Stimulated activated CD8-positive, alpha-beta memory T cell treated with anti-CD3 and anti-CD28 coated beads, Interleukin-7, amount 100 ng/mL, for 48 hours (primary cell): ENCODE results near the gene LPCAT2.

Experiments
- DNase-seq, 2 donors: peaks; one replicate each; pipeline ENCODE4 v3.0.0-alpha.2; 2020; ENCODE audit warnings: low read depth in 1 of 2; ENCODE audit errors: extremely low read depth in 1 of 2

The LPCAT2 gene

DNA sequence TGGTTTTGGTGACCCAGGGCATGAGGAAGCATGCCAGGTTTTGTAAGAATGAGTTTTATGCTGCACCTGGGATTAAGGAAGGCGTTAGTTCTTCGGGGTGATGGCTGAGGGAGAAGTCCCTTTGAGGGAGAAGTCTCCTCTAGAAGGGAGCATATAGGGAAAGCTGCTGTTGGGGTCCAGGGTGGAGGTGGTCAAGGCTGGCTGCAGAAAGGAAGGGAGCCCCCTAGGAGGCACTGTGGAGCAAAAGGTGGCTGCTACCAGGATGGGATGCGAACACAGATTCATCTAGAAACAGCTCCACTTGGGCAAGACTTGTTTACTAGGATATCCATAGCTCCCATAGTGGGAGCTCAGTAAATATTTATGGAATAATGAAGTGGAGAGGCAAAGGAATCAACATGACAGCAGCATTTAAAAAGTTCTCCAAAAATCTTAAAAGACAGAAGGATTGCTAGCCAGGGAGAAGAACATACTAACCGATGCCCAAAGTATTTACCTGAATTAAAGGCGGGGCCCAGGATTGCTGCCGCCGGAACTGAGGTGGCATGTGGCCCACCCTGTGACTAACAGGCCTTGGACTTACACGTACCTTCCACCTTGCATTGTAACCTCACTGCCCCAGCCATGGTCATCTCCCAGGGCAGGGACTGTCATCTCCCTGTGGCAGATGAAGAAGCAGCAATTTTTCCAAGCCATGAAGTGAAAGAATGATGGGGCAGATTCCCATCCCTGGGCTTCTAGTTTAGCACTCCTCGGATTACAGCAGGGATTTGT lies 7.1 kb upstream of the LPCAT2 start:
- DNase-seq: no peak

DNA sequence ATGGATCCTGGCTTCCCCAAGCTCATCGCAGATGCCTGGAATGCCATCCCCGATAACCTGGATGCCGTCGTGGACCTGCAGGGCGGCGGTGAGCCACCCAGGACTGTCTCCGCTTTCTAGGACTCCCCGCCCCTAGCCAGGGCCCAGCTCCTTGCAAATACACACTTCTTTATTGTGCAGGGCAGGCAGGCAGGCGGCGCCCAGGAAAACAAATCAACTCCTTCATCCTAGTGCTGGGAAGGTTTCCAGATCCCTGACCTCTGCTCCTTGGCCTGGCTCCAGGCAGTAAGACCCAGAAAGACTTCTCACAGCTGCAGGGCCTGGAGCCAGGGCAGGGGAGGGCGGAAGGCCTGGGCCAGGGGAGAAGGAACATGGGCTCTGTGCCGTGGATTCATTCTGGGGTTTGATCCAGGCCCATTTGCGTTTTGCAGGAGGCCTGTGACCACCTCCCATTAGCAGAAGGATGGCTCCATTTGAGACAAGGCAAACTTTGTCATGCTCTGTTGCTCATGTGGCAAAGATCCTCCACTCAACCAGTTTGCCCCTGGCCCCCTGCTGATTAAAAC lies 6.0 kb upstream of the LPCAT2 start:
- DNase-seq: no peak

DNA sequence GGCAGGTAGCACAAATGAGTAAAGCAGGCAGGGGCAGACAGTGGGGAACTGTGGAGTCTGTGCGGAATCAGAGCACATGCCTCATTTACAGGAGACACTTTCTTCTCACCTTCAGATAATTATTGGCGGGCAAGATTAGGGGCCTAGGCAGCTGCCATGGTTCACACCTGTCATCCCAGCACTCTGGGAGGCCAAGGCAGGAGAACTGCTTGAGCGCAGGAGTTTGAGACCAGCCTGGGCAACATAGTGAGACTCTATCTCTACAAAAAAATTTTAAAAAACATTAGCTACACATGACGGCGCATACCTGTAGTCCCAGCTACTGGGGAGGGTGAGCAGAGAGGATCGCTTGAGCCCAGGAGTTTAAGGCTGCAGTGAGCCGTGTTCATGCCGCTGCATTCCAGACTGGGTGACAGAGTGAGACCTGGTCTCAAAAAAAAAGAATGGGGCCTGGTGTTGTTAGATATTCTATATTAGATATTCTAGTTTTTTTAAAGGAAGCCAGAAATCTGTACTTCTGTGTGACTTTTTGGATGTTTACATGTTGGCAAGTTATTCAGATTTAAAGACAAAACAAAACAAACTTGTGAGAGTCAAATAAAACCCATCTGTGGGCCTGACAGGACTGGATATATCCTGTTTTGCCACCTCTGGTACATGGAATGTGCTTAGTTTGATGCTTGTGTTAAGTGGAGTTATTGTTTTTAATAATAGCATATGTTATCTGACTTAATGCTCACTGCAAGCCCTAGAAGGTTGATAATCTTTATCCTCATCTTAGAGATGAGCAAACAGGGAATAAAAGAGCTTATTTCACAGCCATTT lies 4.9 kb upstream of the LPCAT2 start:
- DNase-seq: no peak

DNA sequence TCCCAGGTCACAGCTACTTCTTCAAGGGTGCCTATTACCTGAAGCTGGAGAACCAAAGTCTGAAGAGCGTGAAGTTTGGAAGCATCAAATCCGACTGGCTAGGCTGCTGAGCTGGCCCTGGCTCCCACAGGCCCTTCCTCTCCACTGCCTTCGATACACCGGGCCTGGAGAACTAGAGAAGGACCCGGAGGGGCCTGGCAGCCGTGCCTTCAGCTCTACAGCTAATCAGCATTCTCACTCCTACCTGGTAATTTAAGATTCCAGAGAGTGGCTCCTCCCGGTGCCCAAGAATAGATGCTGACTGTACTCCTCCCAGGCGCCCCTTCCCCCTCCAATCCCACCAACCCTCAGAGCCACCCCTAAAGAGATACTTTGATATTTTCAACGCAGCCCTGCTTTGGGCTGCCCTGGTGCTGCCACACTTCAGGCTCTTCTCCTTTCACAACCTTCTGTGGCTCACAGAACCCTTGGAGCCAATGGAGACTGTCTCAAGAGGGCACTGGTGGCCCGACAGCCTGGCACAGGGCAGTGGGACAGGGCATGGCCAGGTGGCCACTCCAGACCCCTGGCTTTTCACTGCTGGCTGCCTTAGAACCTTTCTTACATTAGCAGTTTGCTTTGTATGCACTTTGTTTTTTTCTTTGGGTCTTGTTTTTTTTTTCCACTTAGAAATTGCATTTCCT lies 3.4 kb upstream of the LPCAT2 start:
- DNase-seq: no peak

DNA sequence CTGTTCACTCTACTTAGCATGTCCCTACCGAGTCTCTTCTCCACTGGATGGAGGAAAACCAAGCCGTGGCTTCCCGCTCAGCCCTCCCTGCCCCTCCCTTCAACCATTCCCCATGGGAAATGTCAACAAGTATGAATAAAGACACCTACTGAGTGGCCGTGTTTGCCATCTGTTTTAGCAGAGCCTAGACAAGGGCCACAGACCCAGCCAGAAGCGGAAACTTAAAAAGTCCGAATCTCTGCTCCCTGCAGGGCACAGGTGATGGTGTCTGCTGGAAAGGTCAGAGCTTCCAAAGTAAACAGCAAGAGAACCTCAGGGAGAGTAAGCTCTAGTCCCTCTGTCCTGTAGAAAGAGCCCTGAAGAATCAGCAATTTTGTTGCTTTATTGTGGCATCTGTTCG lies 2.8 kb upstream of the LPCAT2 start:
- no peak for DNase-seq

DNA sequence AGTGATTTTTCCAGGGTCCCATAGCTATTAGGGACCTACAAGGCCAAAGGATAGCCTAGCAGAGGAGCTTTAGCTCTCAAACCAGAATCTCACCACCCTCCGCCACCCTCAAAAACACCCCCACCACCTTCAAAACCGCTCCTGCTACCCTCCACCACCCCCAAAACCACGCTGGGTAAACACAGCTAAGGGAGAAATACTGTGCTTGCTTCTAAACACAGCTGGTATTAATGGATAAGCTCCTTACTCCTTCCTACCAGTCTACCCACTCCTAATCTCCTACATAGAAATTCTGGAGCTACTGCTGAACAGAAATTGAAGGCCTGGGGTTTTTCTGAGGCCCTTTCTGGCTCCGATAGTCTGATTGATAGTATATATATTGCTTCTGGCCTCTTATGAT lies 2.2 kb upstream of the LPCAT2 start:
- DNase-seq: no peak

DNA sequence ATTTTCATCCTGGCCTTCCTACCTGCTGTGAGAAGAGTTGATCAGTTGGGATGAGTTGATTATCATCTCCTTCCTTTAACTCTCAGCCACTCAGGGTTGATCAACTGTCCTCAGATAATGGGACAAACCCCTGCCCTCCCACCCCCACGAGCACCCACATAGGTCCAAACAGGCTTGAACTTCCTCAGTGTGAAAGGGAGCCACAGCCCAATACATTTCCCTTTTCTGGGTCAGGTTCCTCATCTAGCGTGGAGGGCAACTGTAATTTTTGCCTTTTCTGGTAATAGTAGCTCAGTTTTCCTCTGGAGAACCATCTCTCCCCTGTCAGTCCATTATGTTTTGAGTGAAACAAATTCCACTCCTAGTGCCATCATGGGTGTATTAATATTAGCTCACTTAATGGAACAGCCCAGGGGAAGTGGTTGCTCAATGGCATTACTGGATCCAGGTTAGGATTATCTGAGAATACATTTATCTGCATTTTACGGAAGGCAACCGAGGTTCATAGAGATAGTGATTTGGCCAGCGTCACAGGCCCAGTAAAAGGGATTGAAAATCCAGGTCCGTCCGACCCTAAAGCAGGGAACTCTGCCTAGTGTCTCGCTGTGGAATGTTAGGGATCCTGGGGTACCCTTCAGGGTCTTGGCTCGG lies 476 bp upstream of the LPCAT2 start:
- DNase-seq: no peak

DNA sequence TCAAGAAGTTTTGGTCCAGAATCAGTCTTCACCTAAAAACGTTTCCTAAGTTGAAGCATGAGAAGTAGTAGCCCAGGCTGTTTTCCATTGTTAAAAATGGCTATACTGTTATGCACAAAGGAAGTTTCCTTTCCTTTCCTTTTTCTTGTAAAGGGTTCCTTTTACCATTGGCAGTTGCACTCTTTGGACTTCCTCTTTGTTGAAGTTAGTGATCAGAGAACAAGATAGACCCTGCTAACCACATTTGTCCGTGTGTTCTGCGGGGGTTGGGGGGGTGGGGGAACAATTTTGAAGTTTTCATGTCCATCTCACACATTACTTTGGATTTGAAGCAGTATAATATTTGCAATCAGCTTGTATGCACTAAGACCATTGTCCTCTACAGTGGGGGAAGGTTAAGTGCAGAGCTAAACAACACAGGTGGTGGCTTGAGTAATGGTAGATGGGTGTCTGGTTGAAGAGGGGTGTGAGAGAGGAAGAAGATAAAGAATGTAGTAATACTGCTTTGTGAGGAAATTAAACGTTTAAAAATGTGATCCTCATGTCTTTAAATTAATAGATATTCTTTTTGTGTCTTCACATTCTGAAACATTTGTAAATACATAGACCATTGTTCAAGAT lies 1.4 kb downstream of the LPCAT2 start:
- no peak for DNase-seq

DNA sequence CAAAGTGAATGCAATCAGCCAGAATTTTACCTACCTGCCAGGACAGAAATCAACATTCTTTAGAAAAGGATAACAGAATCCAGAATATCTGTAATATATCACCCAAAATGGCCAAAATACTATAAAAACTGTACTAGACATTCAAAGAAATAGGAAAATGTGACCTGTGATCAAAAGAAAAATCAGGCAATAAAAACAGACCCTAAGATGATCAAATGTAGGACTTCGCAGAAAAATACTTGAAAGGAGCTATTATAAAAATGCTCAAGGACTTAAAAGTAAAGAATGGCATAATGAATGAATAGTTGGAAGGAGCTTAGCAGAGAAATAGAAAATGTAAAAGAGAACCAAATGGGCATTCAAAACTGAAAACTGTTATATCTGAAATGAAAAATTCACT lies 4.1 kb downstream of the LPCAT2 start:
- no peak for DNase-seq

DNA sequence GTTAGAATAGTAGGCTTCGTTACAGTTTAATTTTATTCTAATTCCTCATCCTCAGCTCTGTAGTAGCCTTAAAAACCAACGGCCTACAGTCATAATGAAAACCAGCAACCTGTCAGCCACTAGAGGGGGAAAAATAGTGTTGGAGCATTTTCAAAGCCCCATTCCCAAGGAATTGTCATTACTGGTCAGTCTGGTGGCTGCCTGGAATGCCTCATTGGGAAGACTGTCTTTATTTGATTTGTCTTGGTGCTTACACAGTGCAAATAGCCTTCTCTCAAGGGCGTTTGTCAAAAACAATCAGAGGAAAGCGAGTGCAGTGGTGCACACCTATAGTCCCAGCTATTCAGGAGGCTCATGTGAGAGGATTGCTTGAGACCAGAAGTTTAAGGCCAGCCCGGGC lies 4.7 kb downstream of the LPCAT2 start:
- DNase-seq: no peak

DNA sequence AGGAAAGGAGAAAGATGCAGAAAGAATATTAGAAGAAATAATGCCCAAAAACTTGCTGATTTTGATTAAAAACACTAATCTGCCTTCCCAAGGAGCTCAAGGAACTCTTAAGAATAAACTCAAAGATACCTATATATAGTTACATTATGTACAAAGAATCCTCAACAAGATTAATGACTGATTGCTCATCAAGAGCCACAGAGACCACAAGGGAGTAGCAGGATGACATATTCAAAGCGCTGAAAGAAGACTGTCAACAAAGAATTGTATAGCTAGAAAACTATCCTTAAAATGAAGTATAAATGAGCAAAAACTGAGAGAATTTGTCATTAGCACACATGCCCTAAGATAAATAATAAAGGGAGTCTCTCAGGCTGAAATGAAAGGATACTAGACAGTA lies 6.2 kb downstream of the LPCAT2 start:
- DNase-seq: no peak

DNA sequence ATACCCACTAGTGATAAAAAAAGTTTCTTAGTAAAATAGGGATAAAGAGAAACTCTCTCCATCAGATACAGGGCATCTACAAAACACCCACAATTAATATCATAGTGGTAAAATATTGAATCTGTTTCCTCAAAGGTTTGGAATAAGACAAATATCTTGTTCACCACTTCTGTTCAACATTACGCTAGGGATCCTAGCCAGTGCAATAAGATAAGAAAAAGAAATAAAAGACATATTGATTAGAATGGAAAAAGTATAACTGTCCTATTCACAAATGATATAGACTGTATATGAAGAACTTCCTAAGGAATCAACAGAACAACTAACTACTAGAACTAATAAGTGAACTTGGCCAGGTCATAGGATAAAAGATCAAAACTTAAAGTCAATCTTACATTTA lies 12.9 kb downstream of the LPCAT2 start:
- no peak for DNase-seq

DNA sequence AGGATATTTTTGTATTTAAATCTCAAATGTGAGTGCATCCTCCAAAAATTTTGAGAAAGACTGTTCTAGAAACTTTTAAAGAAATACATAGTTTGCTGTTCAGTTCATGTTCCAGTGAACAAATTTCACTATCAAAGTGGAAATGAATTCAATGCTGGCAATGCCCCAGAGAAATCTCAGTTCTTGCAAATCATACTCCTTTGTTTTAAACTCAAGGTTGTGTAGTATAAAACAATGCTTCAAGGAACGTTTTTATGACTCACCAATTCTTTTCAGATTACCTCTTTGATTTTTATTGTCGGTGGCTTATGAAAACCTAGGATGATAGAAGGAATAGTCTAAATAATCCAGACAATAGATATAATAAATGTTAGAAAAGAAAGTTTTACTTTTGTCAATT lies 17.6 kb downstream of the LPCAT2 start:
- no peak for DNase-seq

DNA sequence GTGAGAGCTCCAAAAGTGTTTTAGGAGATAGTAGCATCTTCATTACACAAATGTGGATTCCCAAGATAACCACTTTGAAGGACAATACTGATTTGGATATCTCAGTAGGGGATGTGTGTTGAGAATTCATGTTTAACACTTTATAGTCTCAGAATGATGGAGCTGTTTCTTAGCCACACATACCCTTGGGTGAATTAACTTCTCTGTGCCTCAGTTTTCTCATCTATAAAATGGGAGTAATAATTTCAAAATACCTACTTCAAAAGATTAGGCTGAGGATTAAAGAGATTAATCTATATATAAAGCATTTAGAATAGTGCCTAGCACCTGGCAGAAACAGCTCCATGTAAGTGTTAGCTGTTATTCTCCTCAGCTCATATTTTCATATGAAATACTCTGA lies 19.0 kb downstream of the LPCAT2 start:
- no peak for DNase-seq

DNA sequence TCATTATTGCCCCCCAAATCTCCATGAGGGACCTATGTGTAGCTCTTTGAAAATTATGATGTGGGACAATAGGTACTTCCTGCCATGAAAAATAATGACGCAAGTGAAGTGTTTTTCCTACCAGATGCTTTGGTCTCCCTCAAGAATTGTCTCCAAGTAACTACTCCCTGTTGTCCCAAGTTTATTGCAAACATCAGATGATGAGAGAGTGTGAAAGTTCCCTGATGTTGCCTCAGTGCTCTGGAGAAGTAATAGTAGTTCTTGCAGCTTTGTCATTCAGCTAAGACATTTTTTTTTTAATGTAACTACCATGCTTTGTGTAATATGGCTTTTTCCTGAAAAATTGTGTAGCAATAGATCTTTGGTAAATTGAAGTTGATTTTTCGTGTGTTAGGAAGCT lies 20.1 kb downstream of the LPCAT2 start:
- no peak for DNase-seq

DNA sequence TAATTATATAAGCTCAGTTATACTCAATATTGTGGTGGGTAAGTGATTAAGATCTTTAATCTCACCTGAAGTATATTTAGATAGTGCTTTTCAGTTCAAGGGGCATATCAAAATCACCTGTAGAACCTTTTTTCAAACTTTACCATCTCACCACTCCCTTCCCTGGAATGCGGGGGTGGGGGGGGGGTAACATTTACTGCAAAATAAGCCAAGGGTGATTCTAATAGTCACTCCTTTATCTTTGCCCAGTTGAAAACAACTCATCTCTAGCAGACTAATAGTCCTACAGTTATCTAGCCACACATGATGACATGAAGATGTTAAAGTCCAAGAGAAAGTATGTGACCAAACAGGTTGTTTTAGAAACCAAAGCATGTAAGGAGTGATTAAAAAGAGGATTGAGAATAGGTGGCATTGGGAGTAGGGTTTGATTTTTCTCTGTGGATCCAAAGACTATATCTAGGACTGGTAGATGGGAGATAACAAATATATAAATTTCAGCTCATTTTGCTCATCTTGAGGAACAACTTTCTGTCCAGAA lies 21.5 kb downstream of the LPCAT2 start:
- DNase-seq: no peak

DNA sequence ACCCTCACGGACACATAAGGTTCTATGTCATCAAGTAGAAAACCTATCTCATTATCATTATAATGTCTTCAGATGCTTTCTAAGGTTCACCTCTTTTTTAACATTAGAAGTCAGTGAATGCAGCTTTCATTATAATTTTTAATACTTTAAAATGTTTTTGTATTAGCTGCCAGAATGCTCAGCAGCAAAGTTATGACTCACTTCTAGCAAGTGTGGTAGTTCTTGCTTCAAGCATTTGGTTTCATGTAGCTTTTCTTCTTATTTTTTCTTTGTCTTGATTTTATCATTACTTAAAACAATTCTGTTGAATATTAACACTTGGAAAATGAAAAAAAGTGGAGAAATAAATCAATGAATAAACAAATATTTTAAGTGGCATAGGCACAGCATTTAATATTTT lies 23.4 kb downstream of the LPCAT2 start:
- no peak for DNase-seq

DNA sequence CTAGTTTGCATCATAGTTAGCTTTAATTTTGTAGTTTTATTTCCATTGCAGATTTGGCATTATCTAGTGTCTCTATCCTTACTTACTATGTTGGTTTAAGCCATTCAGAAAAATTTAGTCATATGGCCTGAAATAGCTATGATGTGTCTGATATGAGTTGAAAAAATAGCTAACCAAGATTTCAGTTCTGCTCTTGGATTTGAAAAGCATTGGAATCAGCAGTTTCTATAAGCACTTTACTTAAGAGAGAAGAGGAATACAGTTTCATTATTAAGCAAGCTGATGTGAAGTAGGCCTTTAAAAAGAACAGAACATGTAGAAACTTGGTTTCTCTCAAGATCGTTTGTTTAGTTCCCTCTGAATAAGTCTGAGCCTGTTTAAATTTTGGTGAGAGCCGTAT lies 25.9 kb downstream of the LPCAT2 start:
- no peak for DNase-seq

DNA sequence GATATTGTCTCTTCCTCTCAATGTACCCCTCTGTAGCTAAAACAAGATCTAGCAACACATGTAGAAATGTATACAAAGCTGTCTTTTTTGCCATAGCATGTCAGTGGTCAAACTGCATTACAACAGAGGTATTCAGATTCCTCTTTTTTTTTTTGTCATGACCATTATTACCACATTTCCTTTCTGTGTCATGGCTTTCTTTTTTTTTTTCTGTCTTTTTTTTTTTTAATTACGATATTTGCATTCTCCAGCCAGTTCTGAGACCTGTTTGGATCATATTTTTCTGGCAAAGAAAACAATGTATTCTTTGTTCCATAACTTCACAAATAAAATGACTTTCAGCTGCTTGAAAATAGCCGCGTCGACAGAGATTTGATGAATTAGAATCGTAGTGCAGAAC lies 30.2 kb downstream of the LPCAT2 start:
- DNase-seq: no peak

DNA sequence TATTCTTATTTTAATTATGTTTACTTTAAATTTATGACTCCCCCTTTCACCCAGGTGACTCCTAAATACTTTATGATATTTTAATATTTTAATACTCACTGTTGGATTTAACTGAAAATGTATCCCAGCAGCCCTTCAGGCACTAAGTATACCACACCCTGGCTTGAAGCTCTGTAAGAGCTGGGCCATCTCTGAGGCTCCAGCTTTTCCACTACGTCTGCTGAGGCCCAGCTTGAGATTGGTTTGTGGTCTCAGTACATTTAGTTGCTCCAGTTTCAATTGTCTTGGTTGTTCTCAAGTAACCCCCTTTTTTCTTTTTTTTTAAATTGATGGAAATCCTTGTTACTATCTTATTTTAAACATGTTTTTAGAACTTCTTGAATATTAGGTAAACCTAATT lies 30.6 kb downstream of the LPCAT2 start:
- DNase-seq: no peak
